ENCODE results near the gene ZBTB20. TPM values are rescaled to one million over a fixed set of nuclear protein-coding genes. Genes with fewer than 3 reads are reported as not detected.
"Not testable (repeated sequence)": the region's sequence is repeated elsewhere in the genome, so short reads cannot be mapped to it uniquely, and the experiment has no call there.

ZBTB20 gene
- total RNA-seq, 1 donor from 2014 or later = 63.3 TPM

DNA sequence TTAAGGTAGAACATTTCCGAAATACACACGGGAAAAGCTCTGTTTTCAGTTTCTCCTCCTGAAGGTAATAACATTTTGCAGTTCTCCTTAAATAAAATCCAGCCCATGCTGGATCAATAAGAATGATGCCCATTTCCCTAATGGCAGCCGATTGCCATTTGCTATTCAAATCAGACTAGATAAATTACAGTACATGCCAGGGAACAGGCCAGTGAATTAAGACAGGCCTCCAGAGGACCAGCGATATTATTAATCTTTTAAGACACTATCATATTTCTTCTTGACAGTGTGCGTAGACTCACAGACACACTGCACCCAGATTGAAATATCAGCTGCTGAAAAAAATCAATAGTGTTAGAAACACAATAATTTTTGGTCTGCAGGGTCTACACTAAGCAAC, 431.0 kb downstream of the ZBTB20 start:
- no peak for DNase-seq (ENCODE audit: low spot score)

DNA sequence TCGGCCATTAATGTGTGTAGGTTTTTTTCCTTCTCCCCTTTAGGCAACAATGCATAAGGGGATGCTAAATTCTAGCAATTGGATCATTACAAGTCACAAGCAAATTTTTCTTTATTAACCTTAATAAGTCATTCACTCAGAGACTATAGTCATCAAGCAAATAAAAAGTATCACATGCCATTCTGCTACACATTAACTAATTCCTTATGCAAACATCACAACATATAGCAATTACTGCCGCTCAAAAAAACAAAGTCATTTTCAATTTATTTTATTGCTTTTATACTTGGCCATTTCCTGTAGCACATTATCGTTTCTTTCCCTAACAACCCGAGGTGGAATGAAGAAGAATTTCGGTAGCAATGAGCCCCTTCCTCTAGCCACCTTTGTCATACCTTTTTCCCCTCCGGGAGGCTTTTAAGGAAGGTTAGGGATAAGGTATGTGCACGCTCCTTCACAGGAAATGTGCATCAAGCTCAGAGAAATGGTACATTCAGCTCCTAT, 432.1 kb downstream of the ZBTB20 start:
- no peak for DNase-seq (ENCODE audit: low spot score)

DNA sequence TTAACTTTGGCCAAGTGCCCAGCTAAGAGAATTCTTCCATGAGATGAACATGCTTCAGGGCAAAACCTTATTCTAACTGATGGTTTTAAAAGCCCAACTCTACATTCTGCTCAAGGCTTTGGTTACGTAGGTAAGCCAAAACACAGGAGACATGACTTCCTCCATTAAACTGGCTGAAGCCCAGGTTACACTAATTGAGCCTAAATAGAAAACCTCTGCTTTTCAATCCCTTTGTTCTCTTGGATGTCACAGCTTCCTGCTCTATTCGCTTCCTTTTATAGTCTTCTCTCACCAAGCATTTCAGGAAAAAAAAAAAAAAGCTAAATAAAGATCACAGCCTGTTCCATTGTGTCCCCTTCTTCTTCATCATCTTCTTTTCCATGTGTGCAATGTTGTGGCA, 432.9 kb downstream of the ZBTB20 start:
- no peak for DNase-seq (ENCODE audit: low spot score)

DNA sequence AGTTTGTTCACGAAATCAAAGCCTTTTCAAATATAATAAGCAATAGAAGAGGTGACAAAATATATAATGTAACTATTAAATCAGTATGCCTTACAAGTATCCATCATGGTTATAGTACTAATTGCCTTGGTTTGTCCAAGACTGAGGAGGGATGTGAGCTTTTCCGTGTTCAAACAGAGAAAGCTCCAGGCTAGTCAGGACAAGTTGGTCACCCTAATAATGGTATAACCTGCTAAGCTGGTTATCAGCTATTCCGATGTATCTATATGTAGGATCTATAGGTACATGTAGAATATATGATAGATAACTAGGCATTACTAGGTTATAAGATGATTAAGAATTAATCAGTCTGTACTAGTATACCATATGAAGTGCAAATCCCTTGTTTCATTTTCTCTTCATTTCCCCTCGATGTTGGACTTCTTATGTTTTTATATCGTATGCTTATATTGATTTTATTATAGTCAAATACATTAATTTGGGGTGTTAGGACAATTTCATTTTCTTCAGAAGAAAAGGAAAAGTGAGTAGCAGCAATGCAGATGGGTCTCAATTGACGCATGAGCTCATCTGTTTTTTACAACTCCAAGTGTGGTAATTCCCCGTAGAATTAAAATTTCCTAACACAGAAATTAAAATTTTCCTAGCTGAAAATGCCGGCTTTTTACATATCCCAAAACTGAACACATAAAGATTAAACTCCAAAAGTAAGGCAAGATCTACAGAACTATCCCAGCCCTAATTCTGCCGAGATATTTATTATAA, 434.2 kb downstream of the ZBTB20 start:
- DNase-seq (ENCODE audit: low spot score) = no peak

DNA sequence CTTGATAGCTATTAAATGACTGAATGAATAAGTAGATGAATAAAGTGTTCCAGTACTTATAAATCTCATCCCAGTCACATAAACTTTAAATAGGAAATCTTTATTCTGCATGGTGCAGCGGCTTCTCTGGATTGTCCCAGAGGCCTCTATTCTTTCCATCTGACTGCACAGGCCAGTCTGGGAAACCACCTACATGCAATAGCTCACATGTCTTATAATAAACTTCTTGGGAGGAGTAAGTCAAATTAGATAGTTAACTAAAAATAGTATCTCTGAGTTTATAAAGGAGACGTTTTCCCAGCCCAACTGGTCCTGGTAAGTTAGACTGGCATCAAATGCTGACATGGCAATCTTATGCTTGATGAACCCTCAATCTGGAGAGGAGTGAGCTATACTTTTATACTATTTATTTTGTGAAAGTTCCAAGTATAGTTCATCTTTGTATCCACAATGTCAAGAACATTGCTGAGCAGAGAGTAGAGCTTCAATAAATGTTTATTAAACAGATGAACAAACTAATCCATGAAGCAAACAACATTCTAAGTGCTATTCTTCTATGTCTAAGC, 435.7 kb downstream of the ZBTB20 start:
- DNase-seq (ENCODE audit: low spot score) = no peak

DNA sequence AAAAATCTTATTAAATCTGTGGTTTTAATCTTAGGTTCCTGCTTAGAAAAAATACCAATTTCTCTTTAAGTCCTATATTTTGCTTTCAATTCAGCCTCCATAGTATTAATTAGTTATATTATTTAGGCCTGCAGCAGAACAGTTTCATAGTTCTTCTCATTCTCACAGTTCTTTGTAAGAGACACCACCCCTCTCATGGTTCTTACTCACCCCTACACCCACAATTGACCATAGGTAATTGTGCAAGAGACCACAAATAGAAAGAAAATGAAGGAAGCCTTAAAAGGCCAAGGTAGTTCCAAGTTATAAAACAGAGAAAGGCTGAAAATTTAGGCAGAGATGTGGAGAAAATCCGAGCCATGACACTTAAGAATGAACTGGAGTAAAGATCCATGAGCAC, 438.0 kb downstream of the ZBTB20 start:
- DNase-seq (ENCODE audit: low spot score) = no peak

DNA sequence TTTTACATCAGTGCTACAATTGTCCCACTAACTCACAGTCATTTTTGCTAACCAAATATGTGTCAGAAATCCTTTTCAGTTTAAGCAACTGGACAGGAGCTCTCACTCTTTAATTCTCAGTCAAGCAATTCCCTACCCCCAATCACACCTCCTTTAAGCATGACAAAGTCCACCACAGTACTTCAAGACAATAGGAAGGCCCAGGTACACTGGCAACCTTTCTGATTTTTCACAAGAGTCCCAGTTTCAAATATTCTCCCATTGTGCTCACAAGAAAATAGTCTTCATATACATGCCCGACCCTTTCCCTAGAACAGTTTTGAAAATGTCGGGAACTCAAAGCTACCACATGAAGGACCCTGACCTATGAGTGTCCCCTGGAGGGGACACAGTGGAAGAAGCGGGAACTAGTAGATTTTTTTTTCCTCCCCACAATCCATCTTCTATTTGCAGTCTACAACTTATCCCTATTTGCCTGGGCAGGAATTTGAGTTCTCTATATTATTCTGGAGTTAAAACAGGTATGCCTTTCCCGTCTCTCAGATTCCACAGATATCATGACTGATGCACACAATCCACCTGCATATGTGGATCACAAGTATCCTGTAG, 439.7 kb downstream of the ZBTB20 start:
- DNase-seq (ENCODE audit: low spot score) = no peak

DNA sequence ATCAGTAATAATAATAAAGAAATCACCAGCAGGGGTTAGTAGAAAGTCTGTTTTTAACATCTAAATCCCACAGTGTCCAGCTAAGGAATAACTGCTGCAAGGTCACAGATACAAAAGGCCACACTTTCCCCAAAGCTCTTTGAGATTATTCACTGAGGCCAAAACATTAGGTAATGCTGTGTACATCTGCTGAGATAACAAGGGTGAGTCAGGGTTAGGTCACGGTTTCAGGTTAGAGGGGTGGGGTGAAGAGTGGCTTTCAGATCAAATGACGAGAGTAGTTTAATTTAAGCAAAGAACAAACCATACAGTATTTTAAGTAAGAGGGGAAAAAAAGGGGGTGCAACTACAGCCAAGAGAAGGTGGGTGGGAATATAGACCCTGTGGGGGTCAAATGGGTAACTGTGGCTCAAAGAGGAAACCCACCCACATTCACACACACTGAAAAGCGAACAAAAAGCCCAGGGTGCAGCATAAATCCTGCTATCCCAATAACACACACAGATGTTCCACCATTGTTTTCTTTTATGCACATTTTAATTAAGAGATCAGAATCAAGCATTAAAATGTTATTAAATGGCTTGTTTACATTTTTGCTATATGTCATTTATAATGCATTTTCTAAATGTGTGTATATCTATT, 440.4 kb downstream of the ZBTB20 start:
- peak; percentile 32 for DNase-seq (ENCODE audit: low spot score)

DNA sequence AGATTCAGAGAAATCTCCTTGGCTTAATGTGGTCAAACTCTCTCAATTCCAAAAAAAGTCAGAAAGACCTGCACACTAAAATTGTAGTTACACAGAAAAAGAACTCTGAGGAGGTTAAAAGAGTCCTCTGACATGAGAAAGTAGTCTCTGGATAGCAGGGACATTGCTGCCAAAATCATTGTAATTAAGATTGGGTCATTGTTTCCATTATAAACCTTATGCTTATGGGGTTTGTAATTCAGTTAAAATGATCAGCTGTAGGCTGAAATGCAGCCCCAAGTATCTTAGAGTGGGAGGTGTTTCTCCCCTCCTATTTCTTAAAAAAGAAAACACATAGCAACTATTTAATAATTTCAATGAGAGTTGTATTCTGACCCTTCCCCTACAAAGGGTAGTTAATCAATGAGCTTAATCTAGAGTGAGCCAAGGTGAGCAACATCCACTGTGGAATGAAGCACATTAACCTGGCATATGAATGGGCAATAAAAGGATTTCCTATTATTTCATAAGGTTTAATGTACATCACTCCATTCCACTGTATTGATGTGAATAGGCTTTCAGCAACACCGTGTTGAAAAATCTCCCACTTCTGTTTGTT, 446.4 kb downstream of the ZBTB20 start:
- no peak for DNase-seq (ENCODE audit: low spot score)

DNA sequence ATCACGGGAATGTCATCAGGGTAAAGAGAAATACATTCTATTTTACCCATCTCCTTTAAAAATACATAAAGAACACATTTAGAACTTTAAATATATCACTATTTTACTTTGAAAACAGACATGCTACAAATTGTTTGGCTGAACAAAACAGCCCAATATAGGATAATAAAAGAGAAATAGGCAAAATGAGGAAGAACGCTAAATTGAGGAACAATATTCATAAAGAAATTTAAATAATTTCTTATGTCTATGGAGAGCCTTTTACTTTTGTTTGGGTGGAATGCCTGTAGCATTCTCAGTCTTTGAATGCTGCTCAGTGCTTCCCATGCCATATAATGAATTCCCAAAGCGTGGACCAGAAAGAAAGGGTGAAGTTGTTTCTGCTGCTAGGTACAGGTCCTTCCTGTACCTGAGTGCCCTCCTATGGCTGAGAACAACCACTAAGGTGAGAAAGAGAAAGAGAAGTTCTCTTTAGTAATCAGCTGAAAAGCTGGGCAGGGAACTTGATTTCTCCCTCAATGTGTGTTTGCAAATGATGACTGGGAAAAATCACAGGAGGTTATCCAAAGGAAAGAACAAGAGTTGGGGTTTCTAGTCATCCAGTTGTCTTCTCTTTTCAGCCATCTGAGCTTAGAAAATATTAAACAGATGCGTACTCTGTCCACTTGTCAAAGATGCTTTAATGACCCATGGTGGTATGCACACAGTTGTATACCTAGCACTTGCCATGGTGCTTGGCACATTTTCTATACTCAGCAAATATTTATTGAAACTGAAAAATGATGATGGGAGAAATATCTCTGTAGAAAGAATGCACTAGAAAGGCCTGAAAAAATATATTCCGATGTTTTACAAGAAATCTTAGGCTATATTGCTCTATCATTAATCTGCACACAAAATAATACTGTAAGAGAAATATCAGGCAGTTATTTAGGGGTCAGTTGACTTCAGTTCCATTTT, 448.7 kb downstream of the ZBTB20 start:
- no peak for DNase-seq (ENCODE audit: low spot score)

DNA sequence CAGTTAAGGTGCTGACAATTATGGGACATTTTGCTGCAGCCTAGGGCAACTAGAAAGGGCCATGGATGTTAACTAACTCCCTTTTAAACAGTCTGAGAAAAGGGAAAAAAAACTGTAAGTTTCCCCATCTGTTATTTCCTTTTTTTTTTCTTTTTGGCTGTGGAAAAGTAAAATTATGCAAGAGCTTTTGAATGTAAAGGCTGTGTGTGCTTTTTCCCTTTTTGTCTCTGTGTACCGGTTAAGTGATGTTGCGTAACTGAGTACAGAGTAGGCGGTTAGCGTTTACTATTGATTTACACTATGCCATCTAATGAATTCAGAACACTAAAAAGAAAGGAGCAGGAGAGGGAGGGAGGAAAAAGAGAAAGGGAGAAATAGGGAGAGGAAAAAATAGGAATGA, 449.7 kb downstream of the ZBTB20 start:
- no peak for DNase-seq (ENCODE audit: low spot score)

DNA sequence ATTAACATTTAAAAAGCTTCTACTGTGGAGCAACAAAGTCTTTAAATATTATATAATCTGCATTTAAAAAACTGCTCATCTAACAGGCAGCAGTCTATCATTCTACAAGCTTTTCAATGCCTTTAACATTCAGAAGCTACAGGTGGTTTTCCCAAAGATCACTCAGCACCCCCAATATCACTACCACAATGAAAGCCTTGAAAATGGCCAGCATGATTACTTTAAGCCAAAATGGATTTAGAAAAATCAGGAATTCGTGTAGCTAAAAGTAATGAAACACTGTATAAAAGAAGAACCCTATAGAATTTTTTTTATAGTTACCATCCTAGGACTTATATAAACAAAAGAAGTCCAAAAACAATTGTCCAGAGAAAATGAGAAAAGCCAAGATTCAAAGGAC, 452.8 kb downstream of the ZBTB20 start:
- no peak for DNase-seq (ENCODE audit: low spot score)

DNA sequence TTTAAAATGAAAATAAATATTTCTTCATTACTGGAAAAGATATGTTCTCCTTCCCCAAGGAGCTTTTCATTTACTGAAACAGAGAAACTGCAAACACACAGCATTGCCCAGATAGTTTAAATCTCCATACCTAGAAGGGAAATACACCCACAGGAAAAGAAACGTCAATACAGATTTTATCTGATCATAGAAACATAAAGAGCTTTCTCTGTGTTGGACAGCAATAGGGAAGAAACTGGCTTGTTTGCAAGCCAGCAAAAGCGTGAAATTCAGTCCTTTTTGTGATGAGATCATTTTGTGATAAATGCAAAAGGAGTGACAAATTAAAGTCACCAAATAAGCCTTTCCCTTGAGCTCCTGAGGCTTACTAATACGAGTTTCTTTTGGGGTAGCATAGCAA, 455.2 kb downstream of the ZBTB20 start:
- no peak for DNase-seq (ENCODE audit: low spot score)

DNA sequence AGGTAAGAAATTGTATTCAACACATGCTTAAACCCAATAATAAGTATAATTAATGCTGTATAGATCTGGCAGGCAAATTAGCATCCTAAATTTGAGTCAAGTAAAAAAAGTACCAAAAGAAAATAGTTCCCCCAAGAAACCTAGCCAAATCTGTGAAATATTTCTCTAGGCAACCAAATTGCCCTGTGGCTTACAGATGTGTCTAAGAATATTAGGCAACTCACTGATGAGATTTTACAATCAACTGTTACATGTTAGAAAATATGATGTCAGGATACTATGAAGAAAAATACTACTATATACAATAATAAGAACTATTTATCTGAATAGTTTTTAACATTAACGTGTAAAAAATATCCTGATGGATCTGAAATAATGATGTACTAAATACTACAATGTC, 456.2 kb downstream of the ZBTB20 start:
- DNase-seq (ENCODE audit: low spot score) = no peak

DNA sequence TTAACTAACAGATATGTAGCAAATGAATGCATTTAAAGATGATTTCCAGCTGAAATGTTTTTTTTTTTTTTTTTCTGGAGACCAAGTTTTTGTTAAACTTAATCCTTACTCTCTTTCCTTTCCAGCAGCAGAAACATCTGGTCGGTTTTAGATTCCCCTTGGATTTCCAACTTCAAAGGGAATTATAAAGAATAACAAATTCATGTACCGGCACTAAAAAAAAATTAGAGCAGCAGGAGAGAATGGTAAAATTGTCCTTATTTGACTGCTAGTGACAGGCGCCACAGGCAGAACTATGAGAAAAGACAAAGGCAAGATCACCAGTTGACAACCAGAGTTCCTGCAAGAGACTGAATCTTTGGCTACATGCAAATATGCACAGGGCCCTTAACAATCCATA, 459.9 kb downstream of the ZBTB20 start:
- peak; percentile 55 for DNase-seq (ENCODE audit: low spot score)

DNA sequence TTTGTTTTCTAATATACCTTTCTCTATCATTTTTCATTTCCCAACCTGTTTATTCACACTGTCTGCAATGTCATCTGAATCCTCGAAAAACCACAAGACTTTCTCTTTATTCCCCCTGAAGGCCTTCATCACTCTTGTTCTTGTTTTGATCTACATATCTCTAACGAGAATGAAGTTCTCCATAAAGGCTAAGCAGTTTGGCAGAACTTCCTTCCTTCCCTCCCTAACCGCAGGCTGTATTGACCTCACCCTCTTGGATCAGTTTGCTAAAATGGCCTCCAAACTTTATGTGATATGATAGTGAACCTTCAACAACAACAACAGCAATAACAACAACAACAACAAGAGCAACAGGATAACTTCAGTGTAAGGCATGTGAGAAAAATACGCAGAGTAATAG, 460.5 kb downstream of the ZBTB20 start:
- DNase-seq (ENCODE audit: low spot score) = peak; percentile 50

DNA sequence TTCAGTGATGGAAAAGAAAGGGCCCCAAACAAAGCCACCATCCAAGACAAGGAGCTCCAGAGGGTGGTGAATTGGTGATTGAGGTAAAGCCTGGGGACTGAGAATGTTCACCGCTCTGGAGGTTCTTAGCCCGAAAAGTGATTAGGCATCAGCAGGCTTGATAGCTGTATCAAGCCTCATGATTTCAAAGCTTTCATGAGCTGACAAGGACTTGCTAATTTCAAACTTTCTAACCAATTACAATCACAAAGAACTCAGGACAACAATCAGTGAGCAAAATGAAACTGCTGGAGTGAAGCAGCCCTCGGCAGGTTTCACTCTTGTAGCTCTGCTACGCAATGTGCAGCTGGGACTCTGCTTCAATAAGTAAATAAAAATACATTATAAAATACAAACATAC, 461.9 kb downstream of the ZBTB20 start:
- no peak for DNase-seq (ENCODE audit: low spot score)

DNA sequence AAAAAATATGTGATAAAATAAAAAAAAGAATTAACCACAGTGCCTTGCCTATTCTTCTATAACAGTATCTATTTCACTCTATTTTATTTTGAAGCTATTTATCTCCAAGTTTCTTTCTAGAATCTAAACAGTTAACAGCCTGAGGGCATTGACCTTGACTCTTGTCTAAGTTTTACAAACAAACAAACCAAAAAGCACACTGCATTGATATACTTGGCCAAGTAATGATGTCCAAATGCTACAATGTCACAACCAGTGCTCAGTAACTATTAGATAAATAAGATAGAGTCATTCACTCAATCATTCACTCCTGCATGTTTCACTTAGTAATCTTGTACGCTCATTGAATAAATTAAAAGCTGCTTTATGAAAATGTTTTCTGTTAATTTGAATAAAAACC, 466.8 kb downstream of the ZBTB20 start:
- DNase-seq (ENCODE audit: low spot score) = no peak

DNA sequence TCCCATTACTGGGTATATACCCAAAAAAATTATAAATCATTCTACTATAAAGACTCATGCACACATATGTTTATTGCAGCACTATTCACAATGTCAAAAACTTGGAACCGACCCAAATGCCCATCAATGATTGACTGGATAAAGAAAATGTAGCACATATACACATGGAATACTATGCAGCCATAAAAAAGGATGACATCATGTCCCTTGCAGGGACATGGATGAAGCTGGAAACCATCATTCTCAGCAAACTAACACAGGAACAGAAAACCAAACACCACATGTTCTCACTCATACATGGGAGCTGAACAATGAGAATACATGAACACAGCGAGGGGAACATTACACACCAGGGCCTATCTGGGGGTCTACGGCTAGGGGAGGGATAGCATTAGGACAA, 467.3 kb downstream of the ZBTB20 start:
- DNase-seq (ENCODE audit: low spot score) = not testable (repeated sequence)

DNA sequence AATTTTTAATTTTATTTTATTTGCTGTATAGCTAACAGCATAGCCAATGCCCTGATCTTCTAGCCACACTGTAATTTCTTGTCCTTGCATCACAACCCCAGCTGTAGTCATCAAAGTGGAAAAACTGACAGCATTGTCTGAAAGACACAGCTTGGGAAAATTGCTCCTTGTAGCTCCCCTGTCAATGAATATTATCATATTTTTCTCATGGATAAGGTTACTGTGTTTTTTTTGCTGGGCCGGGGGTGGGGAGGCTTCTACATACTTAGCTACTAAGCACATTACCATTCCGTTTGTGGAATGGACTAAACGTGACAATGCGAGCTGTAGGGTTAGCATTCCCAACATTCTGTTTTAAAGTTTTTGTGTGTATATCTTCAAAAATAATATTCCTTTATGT, 472.0 kb downstream of the ZBTB20 start:
- DNase-seq (ENCODE audit: low spot score) = no peak

DNA sequence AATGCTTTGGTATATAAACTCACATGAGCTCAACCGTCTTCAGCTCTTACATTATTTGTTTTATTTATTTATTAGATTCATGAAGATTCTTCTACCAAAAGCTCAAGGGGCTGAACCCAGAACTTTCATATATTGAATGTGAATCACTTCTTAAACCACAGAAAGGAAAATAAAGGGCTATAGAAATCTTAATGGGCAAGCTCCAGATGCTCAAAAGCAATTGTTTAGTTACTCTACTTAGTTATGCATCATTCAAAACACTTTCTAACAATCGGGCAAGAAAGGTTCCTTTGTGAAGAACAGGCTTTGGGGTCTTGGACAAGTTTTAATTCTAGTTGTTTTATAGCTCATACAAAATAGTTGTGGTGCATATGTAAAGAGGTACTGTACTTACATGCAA, 473.1 kb downstream of the ZBTB20 start:
- no peak for DNase-seq (ENCODE audit: low spot score)
